HG03108 (cell line): ENCODE measurements around the gene SSBP4.
"Not testable (repeated sequence)": the region's sequence is repeated elsewhere in the genome, so short reads cannot be mapped to it uniquely, and the experiment has no call there.

Experiments used
- ATAC-seq: cut with Tn5 transposase; IDR thresholded peaks from one replicate; pipeline ENCODE4 v1.9.1; 2021; ENCODE audit warnings: moderate library complexity; ENCODE audit not compliant: unreplicated experiment

SSBP4 gene

DNA sequence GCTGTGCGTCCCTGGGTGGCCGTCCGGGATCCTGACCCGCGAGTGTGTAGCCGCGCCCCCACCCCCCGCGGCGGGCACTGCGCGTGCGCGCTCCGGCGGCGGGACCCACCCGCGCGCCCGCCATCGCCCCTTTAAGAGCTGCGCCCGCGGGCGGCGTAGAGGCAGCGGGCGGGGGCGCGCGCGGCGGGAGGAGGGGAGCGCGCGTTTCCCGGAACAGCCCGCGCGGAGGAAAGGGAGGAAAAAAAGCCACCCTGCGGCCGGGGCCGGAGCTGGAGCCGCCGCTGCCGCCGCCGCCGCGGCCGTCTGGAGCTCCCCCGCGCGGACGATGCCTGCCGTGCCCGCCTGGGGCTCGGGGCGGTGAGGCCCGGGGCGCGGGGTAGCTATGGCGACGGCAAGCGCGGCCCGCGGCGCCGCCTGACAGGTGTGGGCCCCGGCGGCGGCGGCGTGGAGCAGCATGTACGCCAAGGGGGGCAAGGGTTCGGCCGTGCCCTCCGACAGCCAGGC is at the start of gene SSBP4:
SSBP4 (plus strand) TSS at position 204 of the 504 bp plus-strand sequence; CDS start at position 455, 251 bp downstream.
- no peak for ATAC-seq

DNA sequence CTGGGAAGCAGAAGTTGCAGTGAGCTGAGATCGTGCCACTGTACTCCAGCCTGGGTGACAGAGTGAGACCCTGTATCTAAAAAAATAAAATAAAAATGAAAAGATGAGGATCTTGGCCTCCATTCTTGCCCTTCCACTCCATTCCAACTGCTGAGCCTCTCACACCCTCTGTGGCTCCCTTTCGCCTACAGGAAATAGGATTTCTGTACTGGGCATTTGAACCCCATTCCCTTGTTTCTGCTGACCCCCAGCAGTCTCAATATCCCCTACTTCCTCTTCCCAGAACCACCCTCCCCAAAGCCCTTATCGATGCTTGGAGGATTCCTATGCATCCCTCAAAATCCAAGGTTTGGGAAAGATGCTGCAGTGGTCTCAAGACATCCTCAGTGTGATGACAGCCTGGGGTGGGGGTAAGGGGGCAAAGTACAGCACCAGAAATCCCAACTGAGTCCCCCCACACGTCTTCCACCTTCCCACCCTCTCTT is 45.7 kb upstream of the SSBP4 start:
- no peak for ATAC-seq

DNA sequence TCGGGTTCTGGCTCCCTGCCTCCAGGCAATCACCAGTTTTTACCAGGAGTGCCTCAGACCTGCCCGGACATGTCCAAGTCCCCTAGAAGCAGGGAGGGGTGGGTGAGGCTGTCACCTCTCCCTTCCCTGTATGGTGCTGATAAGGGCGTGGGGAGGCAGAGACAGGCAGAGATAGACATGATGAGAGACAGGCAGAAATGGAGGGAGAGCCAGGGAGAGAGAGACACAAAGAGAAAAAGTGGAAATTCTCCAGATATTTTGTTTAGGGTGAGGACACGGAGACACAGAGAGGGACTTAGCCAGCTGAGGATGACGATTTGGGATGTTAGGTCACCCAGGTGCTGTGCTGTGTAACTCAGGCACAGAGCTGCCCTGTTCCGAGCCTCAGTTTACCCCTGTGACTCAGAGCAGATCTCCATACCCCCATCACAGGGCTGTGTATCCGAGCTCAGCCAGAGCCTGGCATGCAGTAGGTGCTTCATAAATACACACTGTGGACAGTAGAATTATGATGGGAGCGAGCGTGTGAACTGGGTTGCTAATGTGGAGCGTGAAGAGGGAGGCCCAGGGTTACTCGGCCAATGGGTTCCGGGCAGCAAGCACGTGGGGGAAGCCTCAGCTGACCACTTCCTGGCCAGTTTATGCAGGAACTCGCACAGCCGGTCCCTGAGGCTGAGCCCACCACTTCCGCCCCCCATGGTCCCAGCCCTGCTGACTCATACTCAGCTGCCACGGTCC is 45.1 kb upstream of the SSBP4 start:
- peak; percentile 92 for ATAC-seq

DNA sequence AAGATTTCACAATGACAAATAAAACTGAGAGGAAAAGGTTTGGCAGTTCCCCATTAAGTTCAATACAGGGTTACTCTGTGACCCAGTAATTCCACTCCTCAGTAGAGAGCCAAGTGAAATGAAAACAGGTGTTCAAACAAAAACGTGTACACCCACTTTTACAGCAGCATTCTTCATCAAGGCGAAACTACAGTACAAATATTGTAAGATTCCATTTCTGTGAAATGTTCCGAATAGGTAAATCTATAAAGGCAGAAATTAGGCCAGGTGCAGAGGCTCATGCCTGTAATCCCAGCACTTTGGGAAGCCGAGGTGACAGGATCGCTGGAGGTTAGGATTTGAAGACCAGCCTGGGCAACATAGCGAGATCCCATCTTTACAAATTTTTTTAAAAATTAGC is 42.2 kb upstream of the SSBP4 start:
- no peak for ATAC-seq

DNA sequence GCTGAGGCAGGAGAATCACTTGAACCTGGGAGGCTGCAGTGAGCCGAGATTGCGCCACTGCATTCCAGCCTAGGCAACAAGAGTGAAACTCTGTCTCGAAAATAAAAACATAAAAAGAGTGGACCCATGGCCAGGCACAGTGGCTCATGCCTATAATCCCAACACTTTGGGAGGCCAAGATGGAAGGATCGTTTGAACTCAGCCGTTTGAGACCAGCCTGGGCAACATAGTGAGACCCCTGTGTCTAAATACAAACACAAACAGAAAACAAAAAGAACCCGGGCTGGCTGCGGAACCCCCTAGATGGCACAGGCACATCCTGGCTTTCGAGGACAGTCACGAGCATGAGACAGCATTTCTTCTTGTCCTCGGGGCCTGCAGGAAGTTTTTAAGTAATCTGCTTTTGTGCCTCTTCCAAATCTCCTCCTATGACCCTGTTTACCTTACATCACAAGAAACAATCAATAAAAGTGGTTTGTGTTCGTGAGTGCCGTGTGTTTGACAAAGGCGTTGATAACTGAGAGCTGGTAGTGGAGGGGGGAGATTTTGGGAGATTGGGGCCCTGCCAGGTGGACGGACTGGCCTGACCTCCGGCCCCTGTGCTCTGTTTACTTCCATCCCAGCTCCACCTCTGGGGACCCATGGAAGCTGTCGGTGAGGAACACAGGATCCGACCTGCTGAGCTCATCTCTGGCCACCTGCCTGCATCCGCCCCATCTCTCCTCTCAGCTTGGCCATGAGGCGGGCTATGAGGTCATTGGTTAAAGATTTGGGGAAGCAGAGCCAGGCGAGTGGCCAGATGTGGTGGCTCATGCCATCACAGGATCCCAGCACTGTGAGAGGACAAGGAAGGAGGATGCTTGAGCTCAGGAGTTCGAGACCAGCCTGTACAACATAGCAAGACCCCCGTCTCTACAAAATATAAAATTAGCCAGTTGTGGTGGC is 39.1 kb upstream of the SSBP4 start:
- ATAC-seq = no peak

DNA sequence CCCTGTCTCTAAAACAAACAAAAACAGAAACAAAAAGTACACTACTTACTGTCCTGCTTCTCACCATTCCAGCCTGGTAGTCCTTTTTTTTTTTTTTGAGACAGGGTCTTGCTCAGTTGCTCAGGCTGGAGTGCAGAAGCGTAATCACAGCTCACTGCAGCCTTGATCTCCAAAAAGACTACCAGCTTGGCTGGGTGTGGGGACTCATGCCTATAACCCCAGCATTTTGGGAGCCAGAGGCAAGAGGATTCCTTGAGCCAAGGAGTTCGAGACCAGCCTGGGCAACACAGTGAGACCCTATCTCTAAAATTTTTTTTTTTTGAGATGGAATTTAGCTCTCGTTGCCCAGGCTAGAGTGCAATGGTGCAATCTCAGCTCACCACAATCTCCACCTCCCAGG is 38.4 kb upstream of the SSBP4 start:
- ATAC-seq = no peak

DNA sequence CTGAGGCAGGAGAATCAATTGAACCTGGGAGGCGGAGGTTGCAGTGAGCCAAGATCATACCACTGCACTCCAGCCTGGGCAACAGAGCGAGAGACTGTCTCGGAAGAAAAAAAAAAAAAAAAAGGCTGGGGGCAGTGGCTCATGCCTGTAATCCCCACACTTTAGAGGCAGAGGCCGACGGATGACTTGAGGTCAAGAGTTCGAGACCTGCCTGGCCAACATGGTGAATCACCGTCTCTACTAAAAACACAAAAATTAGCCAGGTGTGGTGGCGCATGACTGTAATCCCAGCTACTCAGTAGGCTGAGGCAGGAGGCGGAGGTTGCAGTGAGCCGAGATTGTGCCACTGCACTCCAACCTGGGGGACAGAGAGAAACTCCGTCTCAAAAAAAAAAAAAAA is 35.6 kb upstream of the SSBP4 start:
- not testable (repeated sequence) for ATAC-seq

DNA sequence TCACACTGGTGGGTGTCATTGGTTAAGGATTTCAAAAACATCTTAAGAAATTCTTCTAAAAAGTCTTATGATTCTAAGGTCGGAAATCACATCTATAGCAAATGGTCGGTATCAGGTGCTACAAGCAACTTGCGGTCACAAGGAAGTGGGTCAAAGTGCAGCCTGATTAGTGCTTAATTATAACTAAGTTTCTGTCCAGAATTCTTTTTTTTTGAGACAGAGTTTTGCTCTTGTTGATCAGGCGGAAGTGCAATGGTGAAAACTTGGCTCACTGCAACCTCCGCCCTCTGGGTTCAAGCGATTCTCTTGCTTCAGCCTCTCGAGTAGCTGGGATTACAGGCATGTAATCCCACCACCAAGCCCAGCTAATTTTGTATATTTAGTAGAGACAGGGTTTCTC is 34.4 kb upstream of the SSBP4 start:
- ATAC-seq = no peak

DNA sequence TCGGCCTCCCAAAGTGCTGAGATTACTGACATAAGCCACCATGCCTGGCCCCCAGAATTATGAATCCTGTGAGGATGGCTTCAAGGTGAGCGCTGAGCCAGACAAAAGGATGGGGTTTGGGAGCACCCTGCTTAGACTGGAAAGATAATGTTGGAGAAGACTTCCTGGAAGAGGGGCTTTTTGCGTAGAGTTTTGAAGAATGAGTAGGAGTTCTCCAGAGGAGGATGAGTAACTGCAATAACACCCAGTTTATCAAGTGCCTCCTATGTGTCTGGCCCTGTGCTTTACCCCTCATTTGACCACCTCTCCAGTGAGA is 33.9 kb upstream of the SSBP4 start:
- ATAC-seq = no peak

DNA sequence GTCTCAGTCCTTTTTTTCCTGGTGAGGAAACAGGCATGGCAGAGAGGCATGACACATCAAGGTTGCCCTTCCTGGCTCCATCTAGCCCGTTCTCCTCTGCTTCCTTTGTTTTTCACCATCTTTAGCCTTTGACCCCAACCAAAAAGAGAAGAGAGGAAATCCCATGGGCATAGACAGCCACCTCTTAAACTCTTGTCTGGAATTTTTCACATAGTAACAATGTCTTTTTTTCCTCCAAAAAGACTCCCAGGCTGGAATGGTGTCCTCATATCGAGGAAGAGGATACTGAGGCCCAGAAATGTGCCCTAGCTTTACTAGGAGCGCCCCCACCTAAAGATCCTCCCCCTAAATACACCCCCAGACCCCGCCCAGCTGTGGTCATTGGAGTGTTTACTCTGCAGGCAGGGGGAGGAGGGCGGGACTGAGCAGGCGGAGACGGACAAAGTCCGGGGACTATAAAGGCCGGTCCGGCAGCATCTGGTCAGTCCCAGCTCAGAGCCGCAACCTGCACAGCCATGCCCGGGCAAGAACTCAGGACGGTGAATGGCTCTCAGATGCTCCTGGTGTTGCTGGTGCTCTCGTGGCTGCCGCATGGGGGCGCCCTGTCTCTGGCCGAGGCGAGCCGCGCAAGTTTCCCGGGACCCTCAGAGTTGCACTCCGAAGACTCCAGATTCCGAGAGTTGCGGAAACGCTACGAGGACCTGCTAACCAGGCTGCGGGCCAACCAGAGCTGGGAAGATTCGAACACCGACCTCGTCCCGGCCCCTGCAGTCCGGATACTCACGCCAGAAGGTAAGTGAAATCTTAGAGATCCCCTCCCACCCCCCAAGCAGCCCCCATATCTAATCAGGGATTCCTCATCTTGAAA is 33.3 kb upstream of the SSBP4 start, which contains the start of gene GDF15:
GDF15 (plus strand) TSS at position 484 of the 868 bp plus-strand sequence; CDS start at position 516, 32 bp downstream.
- ATAC-seq = no peak

DNA sequence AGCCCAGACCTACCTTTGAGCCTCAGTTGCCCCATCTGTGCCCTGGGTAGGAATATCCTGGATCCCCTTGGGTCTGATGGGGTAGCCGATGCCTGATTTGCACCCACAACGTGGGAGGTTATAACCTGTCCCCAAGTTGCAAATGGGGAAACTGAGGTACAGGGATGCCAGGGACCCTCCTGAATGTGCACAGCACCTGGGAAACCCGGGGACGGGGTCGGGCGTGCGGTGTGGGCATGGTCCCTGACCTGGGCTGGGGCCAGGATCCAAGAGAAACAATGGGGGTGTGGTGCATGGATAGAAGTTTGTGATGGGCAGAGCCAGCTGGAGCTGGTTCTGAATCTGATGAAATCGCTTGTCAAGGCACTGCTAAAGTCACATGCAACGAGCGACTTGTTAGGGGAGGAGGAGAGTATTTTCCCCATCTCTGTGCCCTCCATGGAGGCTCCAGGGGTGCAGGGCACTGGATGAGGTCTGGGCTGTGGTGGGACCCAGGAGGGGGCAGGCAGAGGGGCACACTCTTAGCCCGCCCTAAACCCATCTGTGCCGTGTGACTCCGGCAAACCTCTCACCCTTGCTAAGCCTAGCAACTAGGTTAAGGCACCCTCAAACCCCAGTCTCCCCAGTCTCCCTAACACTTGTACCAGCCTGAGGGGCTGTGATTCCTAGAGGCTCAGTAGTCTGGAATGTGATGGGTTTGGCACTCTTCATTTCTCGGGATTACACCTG is 32.5 kb upstream of the SSBP4 start:
- no peak for ATAC-seq

DNA sequence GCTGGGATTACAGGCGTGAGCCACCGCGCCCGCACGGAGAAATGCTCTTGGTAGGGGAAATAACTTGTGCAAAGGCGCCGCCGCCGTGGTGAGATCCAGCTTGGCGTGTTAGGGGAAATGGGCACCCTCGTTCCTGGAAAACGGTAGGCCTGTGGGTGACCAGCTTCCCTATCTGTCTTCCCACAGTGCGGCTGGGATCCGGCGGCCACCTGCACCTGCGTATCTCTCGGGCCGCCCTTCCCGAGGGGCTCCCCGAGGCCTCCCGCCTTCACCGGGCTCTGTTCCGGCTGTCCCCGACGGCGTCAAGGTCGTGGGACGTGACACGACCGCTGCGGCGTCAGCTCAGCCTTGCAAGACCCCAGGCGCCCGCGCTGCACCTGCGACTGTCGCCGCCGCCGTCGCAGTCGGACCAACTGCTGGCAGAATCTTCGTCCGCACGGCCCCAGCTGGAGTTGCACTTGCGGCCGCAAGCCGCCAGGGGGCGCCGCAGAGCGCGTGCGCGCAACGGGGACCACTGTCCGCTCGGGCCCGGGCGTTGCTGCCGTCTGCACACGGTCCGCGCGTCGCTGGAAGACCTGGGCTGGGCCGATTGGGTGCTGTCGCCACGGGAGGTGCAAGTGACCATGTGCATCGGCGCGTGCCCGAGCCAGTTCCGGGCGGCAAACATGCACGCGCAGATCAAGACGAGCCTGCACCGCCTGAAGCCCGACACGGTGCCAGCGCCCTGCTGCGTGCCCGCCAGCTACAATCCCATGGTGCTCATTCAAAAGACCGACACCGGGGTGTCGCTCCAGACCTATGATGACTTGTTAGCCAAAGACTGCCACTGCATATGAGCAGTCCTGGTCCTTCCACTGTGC is 30.9 kb upstream of the SSBP4 start:
- peak; percentile 65 for ATAC-seq

DNA sequence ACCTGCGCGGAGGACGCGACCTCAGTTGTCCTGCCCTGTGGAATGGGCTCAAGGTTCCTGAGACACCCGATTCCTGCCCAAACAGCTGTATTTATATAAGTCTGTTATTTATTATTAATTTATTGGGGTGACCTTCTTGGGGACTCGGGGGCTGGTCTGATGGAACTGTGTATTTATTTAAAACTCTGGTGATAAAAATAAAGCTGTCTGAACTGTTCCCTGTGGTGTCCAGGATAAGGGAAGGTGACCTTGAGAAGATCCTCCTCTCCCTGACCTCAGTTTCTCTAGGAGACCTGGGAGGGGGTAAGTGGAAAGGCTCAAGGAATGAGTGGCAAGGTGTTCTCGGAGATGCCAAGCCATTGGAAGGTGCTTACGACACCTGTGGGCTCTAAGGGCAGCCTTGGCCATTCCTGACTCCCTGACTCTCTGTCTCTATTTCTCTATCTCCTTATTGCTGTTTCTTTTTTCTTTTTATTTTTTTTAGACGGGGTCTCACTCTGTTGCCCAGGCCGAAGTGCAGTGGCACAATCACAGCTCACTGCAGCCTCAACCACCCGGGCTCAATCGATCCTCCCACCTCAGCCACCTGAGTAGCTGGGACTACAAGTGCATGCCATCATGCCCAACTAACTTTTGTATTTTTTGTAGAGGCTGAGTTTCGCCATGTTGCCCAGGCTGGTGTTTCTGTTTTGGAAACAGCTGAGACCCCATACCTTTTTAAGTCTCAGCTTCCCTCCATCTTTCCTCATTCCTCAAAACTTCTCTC is 30.1 kb upstream of the SSBP4 start:
- no peak for ATAC-seq

DNA sequence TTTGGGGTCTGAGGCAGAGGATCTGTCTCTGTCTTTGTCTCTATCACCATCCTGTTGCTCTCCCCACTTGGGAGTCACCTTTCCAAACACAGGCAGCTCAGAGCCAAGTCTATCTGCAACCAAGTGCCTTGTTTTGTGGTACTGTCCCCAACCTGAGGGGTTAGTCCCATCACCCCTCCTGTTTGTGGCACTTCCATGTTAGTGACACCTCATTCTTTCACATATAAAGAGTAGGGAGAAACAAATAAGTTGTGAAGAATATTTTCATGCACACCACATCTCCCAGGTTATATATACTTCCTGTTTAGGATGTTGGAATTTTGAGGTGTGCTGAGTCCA is 29.5 kb upstream of the SSBP4 start:
- no peak for ATAC-seq

DNA sequence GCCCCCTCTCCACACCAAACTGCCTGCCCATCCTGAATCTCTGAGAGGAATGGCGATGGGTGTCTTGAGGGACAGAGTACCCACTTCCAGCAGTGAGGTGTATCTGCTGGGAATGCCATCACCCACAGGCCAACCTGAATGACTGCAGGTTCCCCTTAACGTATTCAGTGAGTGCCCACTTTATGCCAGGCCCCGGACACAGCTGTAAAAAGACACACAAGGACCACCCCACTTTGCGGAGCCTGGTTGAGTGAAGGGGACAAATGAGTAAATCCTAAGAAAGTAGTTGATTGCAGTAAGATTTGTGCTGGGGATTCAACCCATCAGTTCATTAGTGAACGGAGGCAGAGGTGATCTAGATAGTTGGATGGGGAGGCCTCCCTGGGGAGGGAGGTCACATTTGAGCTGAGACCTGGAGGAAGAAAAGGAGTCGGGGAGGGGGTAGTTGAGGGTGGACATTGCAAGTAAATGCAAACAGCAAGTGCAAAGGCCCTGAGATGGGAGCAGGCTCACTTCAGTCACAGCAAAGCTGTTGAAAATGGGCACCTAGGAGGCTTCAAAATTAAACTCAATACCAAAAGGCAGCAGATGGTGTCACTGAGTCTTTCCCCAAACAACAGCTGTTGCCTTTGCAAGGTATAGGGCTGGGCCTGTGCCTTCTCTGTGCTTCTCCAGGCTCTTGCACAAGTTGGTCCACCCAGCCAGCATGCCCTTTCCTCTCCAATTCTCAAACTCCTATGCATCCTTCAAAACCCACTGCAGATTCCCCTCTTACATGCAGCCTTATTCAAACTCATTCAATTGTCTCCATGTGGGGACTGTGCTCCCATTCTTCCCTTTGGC is 28.9 kb upstream of the SSBP4 start:
- ATAC-seq = no peak

DNA sequence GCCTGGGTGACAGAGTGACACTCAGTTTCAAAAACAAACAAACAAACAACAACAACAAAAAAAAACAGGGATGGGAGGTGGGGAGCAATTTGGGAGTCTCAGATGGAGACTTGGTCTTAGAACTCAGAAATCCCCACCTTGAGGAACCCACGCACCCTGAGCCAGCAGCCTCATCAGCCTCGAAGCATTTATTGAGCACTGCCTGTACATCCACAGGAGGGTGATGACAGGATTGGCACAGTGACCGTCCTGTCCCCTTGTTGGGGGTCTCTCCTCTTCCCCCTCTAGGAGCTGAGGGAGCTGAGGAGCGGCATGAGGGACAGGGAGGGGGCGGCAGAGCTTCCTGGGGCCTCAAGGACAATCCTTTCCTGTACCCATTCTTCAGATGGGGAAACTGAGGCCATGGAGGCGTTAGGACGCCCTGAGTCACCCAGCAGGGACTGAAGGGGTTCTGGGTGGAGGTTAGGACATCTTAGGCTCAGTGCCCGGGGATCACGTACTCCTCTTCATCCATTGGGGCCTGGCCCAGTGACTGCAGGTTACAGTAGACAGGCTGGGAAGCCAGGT is 27.6 kb upstream of the SSBP4 start:
- ATAC-seq = no peak

DNA sequence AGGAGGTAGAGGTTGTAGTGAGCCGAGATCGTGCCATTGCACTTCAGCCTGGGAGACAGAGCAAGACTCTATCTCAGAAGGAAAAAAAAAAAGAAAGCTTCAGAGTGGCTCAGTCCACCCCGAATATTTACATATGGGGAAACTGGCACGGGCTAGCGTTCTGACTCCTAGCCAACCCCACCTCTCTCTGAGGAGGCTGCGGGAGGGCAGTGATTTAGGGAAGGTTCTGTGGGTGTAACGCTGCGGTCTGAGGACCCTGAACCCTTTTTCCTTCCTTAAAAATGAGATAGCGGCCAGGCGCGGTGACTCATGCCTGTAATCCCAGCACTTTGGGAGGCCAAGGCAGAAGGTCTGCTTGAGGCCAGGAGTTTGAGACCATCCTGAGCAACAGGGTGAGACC is 26.8 kb upstream of the SSBP4 start:
- ATAC-seq = no peak
